ENCODE results near the gene RAD50. TPM values are rescaled to one million over a fixed set of nuclear protein-coding genes. Genes with fewer than 3 reads are reported as not detected.
A peak's percentile ranks its signal among the peaks of the same experiment; 100 is the strongest.
"Not testable (repeated sequence)": the region's sequence is repeated elsewhere in the genome, so short reads cannot be mapped to it uniquely, and the experiment has no call there.

Gene RAD50
- total RNA-seq = 10 to 100 TPM; 31.1 to 53.7 (median 35.0) TPM

DNA sequence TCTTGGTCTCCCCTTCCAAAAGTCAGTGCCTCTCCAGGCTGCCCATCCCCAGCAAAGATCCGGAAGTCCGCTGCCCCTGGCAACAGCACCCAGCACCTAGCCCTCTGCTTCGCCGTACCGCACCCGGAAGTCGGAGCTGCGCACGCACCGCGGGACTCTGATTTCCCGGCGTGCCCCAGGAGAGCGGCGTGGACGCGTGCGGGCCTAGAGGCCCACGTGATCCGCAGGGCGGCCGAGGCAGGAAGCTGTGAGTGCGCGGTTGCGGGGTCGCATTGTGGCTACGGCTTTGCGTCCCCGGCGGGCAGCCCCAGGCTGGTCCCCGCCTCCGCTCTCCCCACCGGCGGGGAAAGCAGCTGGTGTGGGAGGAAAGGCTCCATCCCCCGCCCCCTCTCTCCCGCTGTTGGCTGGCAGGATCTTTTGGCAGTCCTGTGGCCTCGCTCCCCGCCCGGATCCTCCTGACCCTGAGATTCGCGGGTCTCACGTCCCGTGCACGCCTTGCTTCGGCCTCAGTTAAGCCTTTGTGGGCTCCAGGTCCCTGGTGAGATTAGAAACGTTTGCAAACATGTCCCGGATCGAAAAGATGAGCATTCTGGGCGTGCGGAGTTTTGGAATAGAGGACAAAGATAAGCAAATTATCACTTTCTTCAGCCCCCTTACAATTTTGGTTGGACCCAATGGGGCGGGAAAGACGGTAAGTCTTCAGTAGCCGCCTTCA lies at the start of gene RAD50:
Gene RAD50 (plus strand): TSS at position 215 of the 715 bp plus-strand sequence. CDS start 348 bp downstream, at position 563.
- 0 to 4% methylated on average over 3 to 6 of the region's 53 CpGs for WGBS, 2 donors (ENCODE audit: low coverage in 1 of 2)
- Histone ChIP-seq H3K4me1 (peaks cover 0 to 24% (median 7%) of the 10 kb centered on the region in 3 donors), H3K4me3 (peak within 1 kb of the TSS; percentile 66 to 79), H3K9me3 (no peaks in the 10 kb centered on the region), H3K27ac (peak within 1 kb of the TSS; percentile 71 to 92 (median 89)), H3K36me3 (peaks cover 0 to 23% of the 10 kb centered on the region in 2 donors), H3K27me3 (no peaks in the 10 kb centered on the region)
- peak; percentile 99 for ATAC-seq
- peak; percentile 88 for TF ChIP-seq POLR2A (IDR thresholded peaks at IDR 0.05)
- peak; percentile 94 for TF ChIP-seq POLR2AphosphoS5 (IDR thresholded peaks at IDR 0.05)
- TF ChIP-seq, protein P1, sequence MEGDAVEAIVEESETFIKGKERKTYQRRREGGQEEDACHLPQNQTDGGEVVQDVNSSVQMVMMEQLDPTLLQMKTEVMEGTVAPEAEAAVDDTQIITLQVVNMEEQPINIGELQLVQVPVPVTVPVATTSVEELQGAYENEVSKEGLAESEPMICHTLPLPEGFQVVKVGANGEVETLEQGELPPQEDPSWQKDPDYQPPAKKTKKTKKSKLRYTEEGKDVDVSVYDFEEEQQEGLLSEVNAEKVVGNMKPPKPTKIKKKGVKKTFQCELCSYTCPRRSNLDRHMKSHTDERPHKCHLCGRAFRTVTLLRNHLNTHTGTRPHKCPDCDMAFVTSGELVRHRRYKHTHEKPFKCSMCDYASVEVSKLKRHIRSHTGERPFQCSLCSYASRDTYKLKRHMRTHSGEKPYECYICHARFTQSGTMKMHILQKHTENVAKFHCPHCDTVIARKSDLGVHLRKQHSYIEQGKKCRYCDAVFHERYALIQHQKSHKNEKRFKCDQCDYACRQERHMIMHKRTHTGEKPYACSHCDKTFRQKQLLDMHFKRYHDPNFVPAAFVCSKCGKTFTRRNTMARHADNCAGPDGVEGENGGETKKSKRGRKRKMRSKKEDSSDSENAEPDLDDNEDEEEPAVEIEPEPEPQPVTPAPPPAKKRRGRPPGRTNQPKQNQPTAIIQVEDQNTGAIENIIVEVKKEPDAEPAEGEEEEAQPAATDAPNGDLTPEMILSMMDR (IDR thresholded peaks at IDR 0.05) = no peak
- no peak for TF ChIP-seq EP300 (IDR thresholded peaks at IDR 0.05)

- H3K4me1 ChIP-seq = peaks cover 9 to 17% (median 12%) of the 10 kb centered on the region in 3 donors
Measured at GRCh38 chr5:132510076-132510475, 46.7 kb upstream of the RAD50 start.

DNA sequence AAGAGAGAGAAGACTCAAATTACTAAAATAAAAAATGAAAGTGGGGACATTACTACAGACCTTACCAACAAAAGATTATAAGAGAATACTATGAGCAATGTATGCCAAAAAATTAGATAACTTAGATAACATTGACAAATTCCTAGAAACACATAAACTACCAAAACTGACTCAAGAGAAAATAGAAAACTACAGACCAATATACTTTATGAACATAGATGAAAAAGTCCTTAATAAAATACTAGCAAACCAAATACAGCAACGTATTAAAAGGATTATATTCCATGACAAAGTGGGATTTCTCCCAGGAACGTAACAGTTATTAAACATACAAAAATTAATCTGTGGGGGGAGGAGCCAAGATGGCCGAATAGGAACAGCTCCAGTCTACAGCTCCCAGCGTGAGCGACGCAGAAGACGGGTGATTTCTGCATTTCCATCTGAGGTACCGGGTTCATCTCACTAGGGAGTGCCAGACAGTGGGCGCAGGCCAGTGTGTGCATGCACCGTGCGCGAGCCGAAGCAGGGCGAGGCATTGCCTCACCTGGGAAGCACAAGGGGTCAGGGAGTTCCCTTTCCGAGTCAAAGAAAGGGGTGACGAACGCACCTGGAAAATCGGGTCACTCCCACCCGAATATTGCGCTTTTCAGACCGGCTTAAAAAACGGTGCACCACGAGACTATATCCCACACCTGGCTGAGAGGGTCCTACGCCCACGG lies 43.0 kb upstream of the RAD50 start:
- ATAC-seq, H3K27me3 ChIP-seq, H3K27ac ChIP-seq, H3K4me3 ChIP-seq, H3K36me3 ChIP-seq, H3K4me1 ChIP-seq, H3K9me3 ChIP-seq: not testable (repeated sequence)
- WGBS, 2 donors (ENCODE audit: low coverage in 1 of 2) = 80 to 85% methylated on average over 1 to 7 of the region's 25 CpGs

More at GRCh38 chr5:132510076-132510475, 46.7 kb upstream of the RAD50 start:
- Histone ChIP-seq H3K9me3 (no peaks in the 10 kb centered on the region), H3K36me3 (no peaks in the 10 kb centered on the region), H3K4me3 (no peak overlapping the region), H3K27me3 (no peaks in the 10 kb centered on the region), H3K27ac (no peak overlapping the region)
- ATAC-seq = no peak
- no peak for TF ChIP-seq EP300 (IDR thresholded peaks at IDR 0.05)
- TF ChIP-seq POLR2A (IDR thresholded peaks at IDR 0.05) = no peak

- not testable (repeated sequence) for H3K4me3 ChIP-seq, H3K27me3 ChIP-seq, H3K4me1 ChIP-seq, H3K36me3 ChIP-seq, H3K27ac ChIP-seq, ATAC-seq
- WGBS, 2 donors (ENCODE audit: low coverage in 1 of 2) = 78% methylated on average over 1 of the region's 1 CpG; no CpG with 5 or more reads in 1 of the 2 donors
- H3K9me3 ChIP-seq = peaks cover 0 to 12% (median 0%) of the 10 kb centered on the region in 3 donors
Measured at GRCh38 chr5:132522067-132522466, 34.7 kb upstream of the RAD50 start.

DNA sequence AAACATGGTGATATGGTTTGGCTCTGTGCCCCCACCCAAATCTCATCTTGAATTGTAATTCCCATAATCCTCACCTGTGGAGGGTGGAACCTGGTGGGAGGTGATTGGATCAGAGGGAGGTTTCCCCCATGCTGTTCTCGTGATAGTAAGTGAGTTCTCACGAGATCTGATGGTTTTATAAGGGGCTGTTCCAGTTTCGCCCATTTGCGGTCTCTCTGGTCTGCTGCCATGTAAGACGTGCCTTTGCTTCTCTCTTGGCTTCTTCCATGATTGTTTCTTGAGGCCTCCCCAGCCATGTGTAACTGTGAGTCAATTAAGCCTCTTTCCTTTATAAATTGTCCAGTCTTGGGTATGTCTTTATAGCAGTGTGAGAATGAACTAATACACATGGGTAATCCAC lies 31.9 kb upstream of the RAD50 start:
- WGBS, 2 donors (ENCODE audit: low coverage in 1 of 2) = 85 to 87% methylated on average over 3 to 5 of the region's 5 CpGs
- H3K27me3 ChIP-seq, H3K4me1 ChIP-seq, H3K36me3 ChIP-seq, H3K27ac ChIP-seq, ATAC-seq, H3K4me3 ChIP-seq: not testable (repeated sequence)
- H3K9me3 ChIP-seq = peaks cover 0 to 11% (median 0%) of the 10 kb centered on the region in 3 donors

- Histone ChIP-seq H3K27me3 (no peaks in the 10 kb centered on the region), H3K27ac (no peak overlapping the region), H3K36me3 (no peaks in the 10 kb centered on the region), H3K4me3 (no peak overlapping the region), H3K9me3 (peaks cover 0 to 7% (median 0%) of the 10 kb centered on the region in 3 donors), H3K4me1 (no peaks in the 10 kb centered on the region)
- TF ChIP-seq EP300 (IDR thresholded peaks at IDR 0.05) = no peak
- TF ChIP-seq POLR2AphosphoS5 (IDR thresholded peaks at IDR 0.05) = no peak
- TF ChIP-seq, protein P1 (IDR thresholded peaks at IDR 0.05) = no peak
- no peak for TF ChIP-seq POLR2A (IDR thresholded peaks at IDR 0.05)
- no peak for ATAC-seq
Measured at GRCh38 chr5:132525299-132525724, 31.5 kb upstream of the RAD50 start.
